ENCODE data around the gene NCBP2.

Gene NCBP2

GRCh38 chr3:196942226-196942914 lies at the start of gene NCBP2:
Gene NCBP2 (minus strand): TSS chr3:196942528. CDS start chr3:196942503, 25 bp downstream.
- peak; percentile 99 to 100 for DNase-seq (ENCODE audit: low read depth in 2 of 2)

GRCh38 chr3:196991581-196992460 lies 49.5 kb upstream of the NCBP2 start:
- no peak for DNase-seq (ENCODE audit: low read depth in 2 of 2)

GRCh38 chr3:196990601-196991007 lies 48.3 kb upstream of the NCBP2 start:
- DNase-seq (ENCODE audit: low read depth in 2 of 2): no peak

GRCh38 chr3:196989721-196990262 lies 47.5 kb upstream of the NCBP2 start:
- no peak for DNase-seq (ENCODE audit: low read depth in 2 of 2)

- no peak for DNase-seq (ENCODE audit: low read depth in 2 of 2)
These were observed 46.1 kb upstream of the NCBP2 start for GRCh38 chr3:196988241-196989029.

GRCh38 chr3:196987022-196987421 lies 44.7 kb upstream of the NCBP2 start:
- DNase-seq (ENCODE audit: low read depth in 2 of 2): no peak

- DNase-seq (ENCODE audit: low read depth in 2 of 2): no peak
These were observed 43.9 kb upstream of the NCBP2 start for GRCh38 chr3:196985954-196986885.

GRCh38 chr3:196985298-196985697 lies 43.0 kb upstream of the NCBP2 start:
- no peak for DNase-seq (ENCODE audit: low read depth in 2 of 2)

- no peak for DNase-seq (ENCODE audit: low read depth in 2 of 2)
These were observed 40.9 kb upstream of the NCBP2 start for GRCh38 chr3:196983186-196983585.

GRCh38 chr3:196981657-196982056 lies 39.3 kb upstream of the NCBP2 start:
- no peak for DNase-seq (ENCODE audit: low read depth in 2 of 2)

- no peak for DNase-seq (ENCODE audit: low read depth in 2 of 2)
These were observed 37.2 kb upstream of the NCBP2 start for GRCh38 chr3:196979545-196979944.

GRCh38 chr3:196976941-196977340 lies 34.6 kb upstream of the NCBP2 start:
- DNase-seq (ENCODE audit: low read depth in 2 of 2): no peak

GRCh38 chr3:196975349-196975748 lies 33.0 kb upstream of the NCBP2 start:
- no peak for DNase-seq (ENCODE audit: low read depth in 2 of 2)

GRCh38 chr3:196974661-196975060 lies 32.3 kb upstream of the NCBP2 start:
- no peak for DNase-seq (ENCODE audit: low read depth in 2 of 2)

GRCh38 chr3:196971094-196971698 lies 28.9 kb upstream of the NCBP2 start:
- no peak for DNase-seq (ENCODE audit: low read depth in 2 of 2)

- no peak for DNase-seq (ENCODE audit: low read depth in 2 of 2)
These were observed 28.3 kb upstream of the NCBP2 start for GRCh38 chr3:196970547-196971093.

GRCh38 chr3:196969660-196970546 lies 27.6 kb upstream of the NCBP2 start:
- peak; percentile 38 to 43 for DNase-seq (ENCODE audit: low read depth in 2 of 2)

GRCh38 chr3:196969134-196969659 lies 26.9 kb upstream of the NCBP2 start:
- DNase-seq (ENCODE audit: low read depth in 2 of 2): no peak

All from stimulated activated CD8-positive, alpha-beta memory T cell treated with anti-CD3 and anti-CD28 coated beads, Interleukin-2, amount 100 ng/mL, for 1 hour (primary cell).